Measurements from ENCODE around the gene TAS2R42. TPM values are rescaled to one million over a fixed set of nuclear protein-coding genes. Genes with fewer than 3 reads are reported as not detected.

Gene TAS2R42
- polyA plus RNA-seq, 1 donor from 2014 or later = not detected

- H3K9ac ChIP-seq (ENCODE audit: low read length) = no peak overlapping the region
- H4K20me1 ChIP-seq (ENCODE audit: insufficient read depth) = no peaks in the 10 kb centered on the region
- no peak for TF ChIP-seq REST (IDR thresholded peaks at IDR 0.05; ENCODE audit: borderline replicate concordance)
- TF ChIP-seq POLR2AphosphoS5 (IDR thresholded peaks at IDR 0.05) = no peak
- no peak for TF ChIP-seq CTCF (IDR thresholded peaks at IDR 0.05; ENCODE audit: poor library complexity, severe bottlenecking)
- TF ChIP-seq EZH2 (IDR thresholded peaks at IDR 0.05; ENCODE audit: borderline replicate concordance, insufficient read depth, low read length, poor library complexity, severe bottlenecking) = no peak
- TF ChIP-seq SMC3 (conservative IDR thresholded peaks at IDR 0.05; ENCODE audit: poor library complexity) = no peak
- no peak for TF ChIP-seq EP300 (conservative IDR thresholded peaks at IDR 0.05; ENCODE audit: poor library complexity, severe bottlenecking)
- no peaks in the 10 kb centered on the region for H3K9me2 ChIP-seq (ENCODE audit: insufficient read depth, low read length)
- no peak overlapping the region for H2AFZ ChIP-seq (ENCODE audit: low read depth, low read length)
- H3K36me3 ChIP-seq (ENCODE audit: insufficient read depth, low read length) = peaks cover 4% of the 10 kb centered on the region
- peaks cover 49% of the 10 kb centered on the region for H3K79me2 ChIP-seq (replicated peaks; ENCODE audit: insufficient read depth, low read length)
- no peaks in the 10 kb centered on the region for H3K27me3 ChIP-seq (ENCODE audit: insufficient read depth, low read depth, low read length)
- peaks cover 3% of the 10 kb centered on the region for H3K9me3 ChIP-seq (ENCODE audit: low read length)
- H3K27ac ChIP-seq (ENCODE audit: low read length) = no peak overlapping the region
- no peaks in the 10 kb centered on the region for H3F3A ChIP-seq (ENCODE audit: insufficient read depth, low read length, poor library complexity, severe bottlenecking)
- H3K4me2 ChIP-seq (ENCODE audit: low read length) = no peak overlapping the region
- H3K4me3 ChIP-seq (ENCODE audit: low read length) = no peak overlapping the region
Measured at GRCh38 chr12:11152725-11153124, 34.0 kb downstream of the TAS2R42 start.

DNA sequence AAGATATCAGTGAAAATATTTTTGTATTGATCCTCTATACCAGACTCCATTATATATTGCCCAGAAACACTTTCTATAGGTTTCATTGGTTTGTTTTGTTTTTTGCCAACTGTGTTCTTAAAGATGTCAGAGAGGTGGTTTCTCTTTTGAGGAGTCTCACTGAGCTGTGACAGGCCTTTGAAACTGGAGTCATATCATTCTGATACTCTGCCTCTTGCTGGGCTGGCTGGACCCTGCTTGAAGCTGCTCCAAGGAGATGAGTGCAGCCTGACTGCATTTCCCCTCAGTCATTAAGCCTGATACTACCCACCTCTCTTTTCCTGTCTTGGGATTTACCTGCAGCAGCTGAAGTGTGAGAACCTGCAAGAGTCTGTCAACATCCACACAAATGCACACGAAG, 35.9 kb downstream of the TAS2R42 start:
- peaks cover 43% of the 10 kb centered on the region for H3K79me2 ChIP-seq (replicated peaks; ENCODE audit: insufficient read depth, low read length)
- no peak overlapping the region for H3K4me3 ChIP-seq (ENCODE audit: low read length)

More for the DNA sequence above, 35.9 kb downstream of the TAS2R42 start:
- no peak overlapping the region for H3K27ac ChIP-seq (ENCODE audit: low read length)
- H3K9me3 ChIP-seq (ENCODE audit: low read length) = peaks cover under 1% of the 10 kb centered on the region
- H3K36me3 ChIP-seq (ENCODE audit: insufficient read depth, low read length) = no peaks in the 10 kb centered on the region
- TF ChIP-seq EP300 (conservative IDR thresholded peaks at IDR 0.05; ENCODE audit: poor library complexity, severe bottlenecking) (no peak), POLR2AphosphoS5 (IDR thresholded peaks at IDR 0.05) (no peak), RAD21 (conservative IDR thresholded peaks at IDR 0.05) (no peak), SMC3 (conservative IDR thresholded peaks at IDR 0.05; ENCODE audit: poor library complexity) (no peak), CTCF (IDR thresholded peaks at IDR 0.05; ENCODE audit: poor library complexity, severe bottlenecking) (no peak), TAF1 (IDR thresholded peaks at IDR 0.05; ENCODE audit: low read depth) (no peak), MXI1 (conservative IDR thresholded peaks at IDR 0.05; ENCODE audit: poor library complexity, severe bottlenecking) (no peak), REST (IDR thresholded peaks at IDR 0.05; ENCODE audit: borderline replicate concordance) (no peak), EZH2 (IDR thresholded peaks at IDR 0.05; ENCODE audit: borderline replicate concordance, insufficient read depth, low read length, poor library complexity, severe bottlenecking) (no peak)
- H3K9ac ChIP-seq (ENCODE audit: low read length) = no peak overlapping the region
- no peak overlapping the region for H3K4me2 ChIP-seq (ENCODE audit: low read length)
- no peaks in the 10 kb centered on the region for H3K27me3 ChIP-seq (ENCODE audit: insufficient read depth, low read depth, low read length)
- H3K9me2 ChIP-seq (ENCODE audit: insufficient read depth, low read length) = no peaks in the 10 kb centered on the region
- no peaks in the 10 kb centered on the region for H4K20me1 ChIP-seq (ENCODE audit: insufficient read depth)
- no peak overlapping the region for H2AFZ ChIP-seq (ENCODE audit: low read depth, low read length)
- H3F3A ChIP-seq (ENCODE audit: insufficient read depth, low read length, poor library complexity, severe bottlenecking) = no peaks in the 10 kb centered on the region

Data from neural cell (in vitro differentiated cells).